Measurements from ENCODE around the gene DIAPH2.

DIAPH2 gene

DNA sequence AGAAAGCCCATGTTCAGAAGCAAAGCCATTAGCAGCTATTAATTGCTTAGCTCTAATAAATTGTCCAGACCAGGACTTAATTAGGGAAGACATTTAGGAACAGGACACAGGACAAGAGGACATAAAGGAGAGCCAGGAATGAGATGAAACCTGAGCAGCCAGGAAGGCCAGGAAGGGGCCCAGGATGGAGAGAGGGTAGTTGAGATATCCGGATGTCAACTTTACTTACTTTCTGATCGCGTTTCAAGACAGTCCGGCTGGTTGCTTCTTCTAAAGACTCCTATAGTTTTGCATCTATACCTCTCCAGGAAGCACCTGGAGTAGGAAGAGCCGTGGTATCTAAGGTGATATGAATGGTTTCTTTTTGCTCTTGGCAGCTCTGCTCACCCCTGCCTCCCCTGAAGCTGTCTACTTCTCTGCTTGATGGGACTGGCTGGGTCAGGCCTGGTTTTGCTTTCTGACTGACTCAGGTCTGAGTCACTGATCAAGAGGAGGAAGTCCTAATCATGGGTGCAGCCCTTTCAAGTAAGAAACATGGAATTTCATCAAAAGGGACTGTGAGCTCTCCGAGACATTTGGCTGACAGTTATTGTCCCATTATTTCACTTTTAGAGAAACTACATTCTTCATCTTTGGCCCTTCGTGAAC, 932.4 kb downstream of the DIAPH2 start:
- no peak for DNase-seq

DNA sequence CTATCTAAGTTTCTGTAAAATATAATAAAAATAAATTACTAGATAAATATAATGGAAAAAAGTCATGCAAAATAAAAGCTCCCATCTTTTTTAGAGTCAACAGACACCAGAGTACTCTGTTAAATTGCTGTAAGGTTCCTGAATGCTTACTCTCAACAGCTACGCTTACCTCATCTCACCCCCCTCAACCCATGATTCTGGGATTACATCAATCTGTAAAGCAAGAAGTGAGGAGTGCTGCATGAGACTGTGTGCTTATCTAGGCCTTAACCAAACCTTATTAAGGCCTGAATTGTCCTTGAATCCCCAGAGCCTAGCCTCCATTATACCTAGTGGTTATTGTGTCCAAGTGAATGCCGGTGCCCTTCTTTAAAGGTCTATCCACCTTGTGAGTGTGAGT, 934.9 kb downstream of the DIAPH2 start:
- no peak for DNase-seq

DNA sequence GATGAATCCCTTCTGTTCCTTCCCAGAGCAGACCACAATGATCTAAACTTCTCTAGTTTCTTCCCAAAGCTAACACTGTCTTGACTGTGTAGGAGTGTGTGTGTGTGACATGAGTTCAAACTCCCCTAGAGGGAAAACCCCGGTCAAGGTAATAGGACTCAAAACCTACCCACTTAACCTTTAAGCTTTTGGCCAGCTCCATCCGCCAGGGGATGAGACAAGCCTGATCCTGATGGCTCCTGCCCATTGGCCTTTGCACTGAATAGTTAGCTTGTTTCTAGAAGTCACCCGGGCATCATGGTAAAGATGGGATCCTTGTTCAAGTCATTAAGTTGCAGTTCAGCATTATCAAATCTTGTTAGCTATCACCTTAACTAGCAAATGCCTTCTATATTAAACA, 937.5 kb downstream of the DIAPH2 start:
- DNase-seq, result no peak

DNA sequence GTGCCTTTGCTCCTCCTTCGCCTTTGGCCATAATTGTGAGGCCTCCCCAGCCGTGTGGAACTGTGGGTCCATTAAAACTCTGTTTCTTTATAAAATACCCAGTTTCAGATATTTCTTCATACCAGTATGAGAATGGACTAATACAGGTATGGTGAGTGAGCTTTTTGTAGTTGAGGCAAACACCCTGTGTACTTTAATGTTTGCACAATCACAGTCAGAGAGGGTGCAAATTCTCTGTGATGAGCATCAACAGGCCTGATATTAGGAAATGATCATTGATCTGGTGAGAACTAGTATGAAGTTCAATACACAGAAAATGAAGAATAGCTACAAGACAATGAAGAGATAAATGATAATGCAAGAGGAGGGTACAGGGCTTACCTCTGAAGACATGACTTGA, 943.7 kb downstream of the DIAPH2 start:
- DNase-seq, result no peak

DNA sequence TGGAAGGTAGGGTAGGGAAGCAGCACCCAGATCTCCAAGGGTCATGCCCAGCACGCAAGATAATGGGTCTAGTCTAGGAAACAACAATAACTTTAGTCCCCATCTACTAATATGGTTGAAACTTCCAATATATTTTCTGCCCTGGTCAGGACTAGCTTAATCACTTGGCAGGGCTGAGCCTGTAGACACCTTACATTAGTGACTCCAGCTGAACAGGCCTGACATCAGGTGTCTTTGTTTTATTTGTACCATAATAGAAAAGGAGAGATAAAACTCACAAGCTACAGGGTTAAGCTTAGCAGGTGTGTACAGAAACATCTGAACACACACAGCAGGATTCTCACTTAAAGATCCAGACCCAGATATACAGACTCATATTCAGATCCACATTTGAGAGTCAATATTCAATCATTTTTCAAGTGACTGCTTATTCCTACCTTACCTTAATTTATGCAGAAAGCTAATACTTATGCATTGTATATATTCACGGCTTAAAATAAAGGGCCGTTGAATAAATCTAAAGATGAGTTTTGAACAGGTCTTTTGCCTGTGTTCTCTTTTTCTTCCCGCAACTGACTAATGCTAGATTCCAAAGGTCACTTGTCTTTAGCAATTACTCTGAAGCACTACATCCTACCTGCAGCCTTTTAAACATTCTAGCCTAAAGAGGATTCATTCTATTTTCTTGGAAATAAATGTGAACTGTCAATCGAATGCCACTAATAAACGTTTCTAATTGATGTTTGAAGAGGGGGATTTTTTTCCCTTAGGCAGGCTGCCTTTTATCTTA, 944.4 kb downstream of the DIAPH2 start:
- no peak for DNase-seq

DNA sequence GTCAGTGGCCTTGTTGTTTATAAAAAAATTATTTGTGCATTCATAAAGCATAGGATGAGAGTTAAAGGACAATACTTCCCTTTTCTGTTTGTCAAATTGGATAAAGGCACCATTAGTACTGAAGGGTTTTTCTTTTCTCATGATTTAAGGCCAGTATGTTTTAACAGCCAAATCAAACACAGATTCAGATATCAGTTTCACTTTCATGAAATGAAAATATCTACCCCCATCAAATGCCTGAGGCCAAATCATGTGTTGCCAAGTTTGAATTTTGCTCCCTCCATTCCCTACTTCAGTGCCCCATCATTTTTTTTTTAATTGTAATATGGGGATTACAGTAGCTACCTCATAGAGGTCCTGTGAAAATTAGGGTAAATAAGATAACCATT, 944.9 kb downstream of the DIAPH2 start:
- DNase-seq, result no peak

DNA sequence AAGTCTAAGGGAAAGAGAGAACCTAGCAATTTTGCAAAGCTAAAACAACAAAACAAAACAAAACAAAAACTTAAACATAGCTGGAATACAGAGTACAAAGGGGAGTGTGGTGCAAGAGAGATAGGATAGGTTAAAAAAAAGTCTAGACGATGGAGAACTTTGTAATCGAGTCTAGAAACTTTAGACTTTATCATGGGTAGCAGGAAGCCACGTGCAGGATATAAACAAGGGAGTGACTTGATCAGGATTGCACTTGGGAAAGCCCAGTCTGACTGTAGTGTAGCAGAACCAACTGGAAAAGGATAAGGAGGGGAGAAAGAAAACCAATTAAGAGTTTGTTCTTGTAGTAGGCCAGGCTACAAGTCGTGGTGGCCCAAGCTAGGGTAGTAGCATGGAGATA, 949.2 kb downstream of the DIAPH2 start:
- DNase-seq, result no peak

DNA sequence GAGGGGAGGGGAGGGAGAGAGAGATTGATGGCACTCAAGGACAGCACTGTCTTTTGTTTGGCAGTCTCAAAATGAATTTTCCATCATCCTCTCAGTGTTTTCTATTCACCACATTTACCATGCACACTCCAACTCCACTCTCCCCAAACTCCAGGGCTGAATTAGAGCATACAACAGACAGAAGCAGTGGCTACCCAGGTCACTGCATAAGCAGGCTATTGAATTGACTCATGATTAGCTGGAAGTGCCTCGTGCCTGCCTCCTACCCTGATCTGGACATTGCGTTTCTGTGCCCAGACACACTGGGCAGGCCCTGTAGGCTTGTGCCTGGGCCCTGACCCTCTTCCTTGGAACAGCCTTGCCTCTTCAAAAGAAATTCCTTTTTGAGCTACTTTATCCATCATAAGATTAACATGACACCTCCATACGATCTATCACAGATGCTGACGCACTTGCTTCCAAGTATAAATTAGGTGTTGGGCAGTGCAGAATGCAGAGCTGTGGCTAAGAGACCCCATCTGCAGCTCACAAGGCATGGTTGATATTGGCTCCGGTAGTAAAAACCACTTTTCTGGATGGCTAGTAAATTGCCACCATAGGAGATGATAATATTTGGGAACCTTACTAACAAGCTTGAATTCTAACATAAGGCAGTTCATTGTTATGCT, 952.0 kb downstream of the DIAPH2 start:
- no peak for DNase-seq

DNA sequence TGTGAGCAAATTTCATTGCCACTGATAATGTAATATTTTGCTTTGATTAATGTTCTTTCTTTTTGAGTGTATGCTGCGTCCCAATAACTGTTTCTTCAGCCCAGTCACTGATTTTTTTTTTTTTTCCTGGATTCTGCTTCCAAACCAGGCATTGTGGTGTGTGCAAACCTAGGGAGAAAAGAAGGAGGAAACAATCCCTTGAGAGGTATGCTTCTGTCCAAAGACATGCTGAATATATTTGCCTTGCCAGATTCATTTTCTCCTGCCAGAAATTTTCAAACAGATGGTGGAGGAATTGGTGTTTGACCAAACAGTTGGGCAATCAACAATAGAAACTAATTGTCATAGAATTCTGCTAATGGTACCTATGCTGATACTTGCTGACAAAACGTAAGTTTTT, 952.6 kb downstream of the DIAPH2 start:
- DNase-seq, result no peak

DNA sequence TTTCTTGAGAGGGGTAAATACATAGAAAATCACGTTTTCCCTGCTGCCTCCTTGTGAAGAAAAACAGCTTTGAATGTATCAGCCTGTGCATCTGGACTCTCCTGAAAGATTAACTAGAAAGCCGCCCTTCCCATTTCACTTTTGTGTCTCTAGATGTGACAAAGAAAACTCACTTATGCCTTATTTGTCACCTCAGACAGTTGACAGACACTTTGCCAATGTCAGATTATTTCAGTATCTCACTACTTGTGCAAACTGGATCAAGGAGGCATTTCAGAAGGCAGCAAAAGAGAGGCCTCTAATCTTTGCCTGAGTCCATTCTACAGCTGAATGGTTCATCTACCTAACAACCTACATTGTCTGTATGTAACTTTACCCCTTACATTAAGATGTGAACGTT, 954.0 kb downstream of the DIAPH2 start:
- no peak for DNase-seq

DNA sequence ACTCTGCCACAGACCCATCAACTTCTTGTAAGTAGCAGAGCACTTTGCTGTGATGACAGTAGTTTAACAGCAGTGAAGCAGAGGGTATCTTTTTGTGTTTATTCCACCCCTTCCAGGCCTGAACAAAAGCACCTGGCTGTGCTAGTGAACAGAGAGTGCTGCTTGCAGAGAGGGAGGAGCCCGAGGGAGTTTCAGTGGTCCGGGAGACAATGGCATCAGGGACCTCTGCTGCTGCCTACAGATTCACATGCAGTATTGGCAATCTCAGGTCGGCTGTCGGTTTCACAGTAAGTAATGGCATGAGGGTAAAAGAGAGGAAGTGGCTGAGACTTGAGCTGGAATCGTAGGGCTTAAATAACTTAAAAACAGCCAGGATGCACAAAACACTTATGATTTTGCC, 954.9 kb downstream of the DIAPH2 start:
- DNase-seq, result no peak

Measured in activated gamma-delta T cell treated with Interleukin-2 at 50 U/mL for 16 hours (primary cell).